HG03045 (cell line): ENCODE measurements around the gene TUBB4B.

ENCODE experiments used
- ATAC-seq: cut with Tn5 transposase; IDR thresholded peaks from one replicate; pipeline ENCODE4 v1.9.1; 2021; ENCODE audit warnings: mild to moderate bottlenecking, moderate library complexity; ENCODE audit not compliant: unreplicated experiment

The TUBB4B gene

DNA sequence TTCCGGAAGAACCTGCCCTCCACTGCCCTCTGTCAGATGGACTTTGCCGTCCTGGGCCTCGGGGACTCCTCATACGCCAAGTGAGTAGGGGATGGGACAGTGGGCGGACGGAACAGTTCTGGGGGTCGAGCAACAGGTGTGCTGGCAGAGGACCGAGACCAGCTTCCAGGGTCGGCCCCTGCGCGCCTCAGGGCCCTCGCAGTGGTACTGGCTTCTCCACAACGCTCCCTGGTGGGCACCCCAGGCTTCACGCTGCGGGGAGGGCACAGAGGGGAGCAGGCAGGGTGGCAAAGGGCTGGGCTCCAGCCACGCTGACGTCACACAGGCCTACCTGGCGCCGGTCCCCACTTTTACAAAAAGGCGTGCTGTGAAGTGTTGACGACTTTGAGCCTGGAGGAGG is 28.6 kb upstream of the TUBB4B start:
- ATAC-seq, result no peak

DNA sequence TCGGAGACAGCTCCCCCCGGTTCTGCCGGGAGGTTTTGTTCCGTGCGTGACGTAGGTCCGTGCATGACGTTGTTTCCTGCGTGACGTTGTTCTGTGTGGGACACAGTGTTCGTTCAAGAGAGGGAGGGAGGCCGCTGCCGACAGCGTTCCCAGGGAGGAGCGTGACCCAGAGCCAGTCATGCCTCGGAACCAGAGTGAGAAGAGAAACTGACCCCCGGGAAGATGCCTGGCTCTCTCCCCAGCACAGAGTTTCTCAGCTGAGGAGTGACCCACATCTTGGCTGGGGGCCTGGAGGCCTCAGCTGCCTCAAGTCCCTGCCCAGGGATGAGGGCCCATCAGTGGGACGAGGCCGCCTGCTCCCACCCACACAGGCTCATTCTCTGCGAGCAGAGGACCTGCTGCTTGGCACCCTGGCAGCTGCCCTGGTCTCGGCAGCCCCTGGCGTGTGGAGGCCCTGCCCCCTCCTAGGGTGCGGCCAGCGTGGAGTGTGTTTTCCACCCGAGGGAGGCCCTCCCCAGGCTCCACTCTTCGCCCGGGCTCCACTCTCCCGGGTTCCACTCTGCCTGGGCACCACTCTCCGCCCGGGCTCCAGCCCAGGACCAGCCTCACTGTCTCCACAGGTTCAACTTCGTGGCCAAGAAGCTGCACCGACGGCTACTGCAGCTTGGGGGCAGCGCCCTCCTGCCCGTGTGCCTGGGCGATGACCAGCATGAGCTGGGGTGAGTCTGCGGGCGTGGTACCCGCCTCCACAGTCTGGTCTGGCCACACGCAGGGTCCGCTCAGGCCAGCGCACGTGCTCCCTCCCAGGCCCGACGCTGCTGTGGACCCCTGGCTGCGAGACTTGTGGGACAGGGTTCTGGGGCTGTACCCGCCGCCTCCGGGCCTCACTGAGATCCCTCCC is 27.7 kb upstream of the TUBB4B start:
- no peak for ATAC-seq

- no peak for ATAC-seq
These were observed 26.5 kb upstream of the TUBB4B start for GRCh38 chr9:137214620-137215019.

DNA sequence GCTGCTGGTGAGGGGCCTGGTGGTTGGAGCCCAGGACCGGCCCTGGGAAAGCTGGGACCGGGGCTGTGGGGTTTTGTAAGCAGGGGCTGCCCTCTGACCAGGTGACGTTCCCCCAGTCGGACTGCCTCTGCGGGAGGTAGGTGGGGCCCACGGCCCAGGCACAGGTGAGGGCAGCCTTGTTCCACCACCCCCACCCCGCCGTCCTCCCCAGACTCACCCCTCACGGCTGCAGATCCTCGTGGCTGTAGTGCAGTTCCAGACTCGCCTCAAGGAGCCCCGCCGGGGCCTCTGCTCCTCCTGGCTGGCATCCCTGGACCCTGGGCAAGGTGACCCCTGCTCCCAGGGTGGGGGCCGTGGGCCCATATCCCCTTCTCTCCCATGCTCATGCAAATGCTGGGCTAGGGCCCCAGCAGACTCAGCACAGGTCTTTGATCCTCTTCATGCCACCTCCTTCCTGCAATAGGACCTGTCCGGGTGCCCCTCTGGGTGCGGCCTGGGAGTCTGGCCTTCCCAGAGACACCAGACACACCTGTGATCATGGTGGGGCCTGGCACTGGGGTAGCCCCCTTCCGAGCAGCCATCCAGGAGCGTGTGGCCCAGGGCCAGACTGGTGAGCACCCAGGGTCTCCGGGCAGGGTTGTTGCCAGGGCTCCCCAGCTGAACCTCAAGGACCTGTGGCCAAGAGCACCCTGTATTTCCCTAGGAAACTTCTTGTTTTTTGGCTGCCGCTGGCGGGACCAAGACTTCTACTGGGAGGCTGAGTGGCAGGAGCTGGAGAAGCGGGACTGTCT is 25.7 kb upstream of the TUBB4B start:
- no peak for ATAC-seq

GRCh38 chr9:137216188-137216965 is 24.7 kb upstream of the TUBB4B start:
- no peak for ATAC-seq

GRCh38 chr9:137217276-137218211 is 23.5 kb upstream of the TUBB4B start:
- ATAC-seq, result no peak

DNA sequence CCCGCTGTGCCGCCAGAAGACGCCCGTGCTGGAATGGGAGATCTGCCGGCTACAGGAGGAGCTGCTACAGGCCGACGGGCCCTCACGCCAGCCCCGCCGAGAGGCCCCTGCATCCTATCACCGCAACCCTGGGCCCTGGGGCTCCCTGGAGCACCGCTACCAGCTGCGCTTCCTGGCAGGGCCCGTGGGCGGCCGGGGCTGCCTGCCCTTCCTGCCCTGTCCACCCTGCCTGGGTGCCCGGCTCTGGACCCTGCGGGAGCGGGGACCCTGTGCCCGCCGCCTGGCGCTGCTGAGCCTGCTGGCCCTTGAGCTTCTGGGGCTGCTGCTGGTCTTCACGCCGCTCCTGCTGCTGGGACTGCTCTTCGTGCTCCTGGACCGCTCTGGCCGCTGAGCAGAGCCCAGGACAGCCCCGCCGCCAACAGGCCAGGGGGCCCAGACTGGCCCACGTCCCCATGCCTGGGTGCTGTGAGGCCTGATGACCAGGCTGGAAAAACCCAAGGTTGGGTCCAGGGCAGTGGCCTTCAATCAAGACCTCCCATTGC is 22.8 kb upstream of the TUBB4B start:
- ATAC-seq, result no peak

- ATAC-seq, result no peak
These were observed 22.3 kb upstream of the TUBB4B start for GRCh38 chr9:137218754-137219271.

DNA sequence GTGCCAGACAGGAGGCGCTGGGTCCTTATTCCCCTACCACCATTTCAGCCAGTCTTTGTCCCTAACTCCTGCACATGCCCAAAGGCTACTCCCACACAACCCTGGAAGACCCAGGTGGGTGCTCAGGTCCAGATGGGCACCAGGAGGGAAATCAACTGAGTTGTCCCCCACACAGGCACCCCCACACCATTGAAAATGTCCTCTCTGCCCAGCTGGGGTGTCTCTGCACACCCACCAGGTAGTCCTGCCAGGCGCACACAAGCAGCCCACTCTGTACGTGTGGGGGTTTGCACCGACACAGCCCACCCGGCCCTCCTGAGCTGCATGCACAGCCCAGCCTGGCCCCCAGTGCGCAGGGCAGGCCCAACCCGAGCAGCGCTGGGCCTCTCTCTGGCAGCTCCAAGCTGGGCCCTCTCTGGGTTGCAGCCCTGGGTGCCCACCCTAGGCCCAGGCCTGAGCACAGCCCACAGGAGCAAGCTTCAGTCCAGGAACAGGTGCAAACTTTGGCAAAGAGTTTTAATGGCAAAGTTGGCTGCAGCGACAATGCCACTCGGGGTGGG is 21.2 kb upstream of the TUBB4B start:
- no peak for ATAC-seq

DNA sequence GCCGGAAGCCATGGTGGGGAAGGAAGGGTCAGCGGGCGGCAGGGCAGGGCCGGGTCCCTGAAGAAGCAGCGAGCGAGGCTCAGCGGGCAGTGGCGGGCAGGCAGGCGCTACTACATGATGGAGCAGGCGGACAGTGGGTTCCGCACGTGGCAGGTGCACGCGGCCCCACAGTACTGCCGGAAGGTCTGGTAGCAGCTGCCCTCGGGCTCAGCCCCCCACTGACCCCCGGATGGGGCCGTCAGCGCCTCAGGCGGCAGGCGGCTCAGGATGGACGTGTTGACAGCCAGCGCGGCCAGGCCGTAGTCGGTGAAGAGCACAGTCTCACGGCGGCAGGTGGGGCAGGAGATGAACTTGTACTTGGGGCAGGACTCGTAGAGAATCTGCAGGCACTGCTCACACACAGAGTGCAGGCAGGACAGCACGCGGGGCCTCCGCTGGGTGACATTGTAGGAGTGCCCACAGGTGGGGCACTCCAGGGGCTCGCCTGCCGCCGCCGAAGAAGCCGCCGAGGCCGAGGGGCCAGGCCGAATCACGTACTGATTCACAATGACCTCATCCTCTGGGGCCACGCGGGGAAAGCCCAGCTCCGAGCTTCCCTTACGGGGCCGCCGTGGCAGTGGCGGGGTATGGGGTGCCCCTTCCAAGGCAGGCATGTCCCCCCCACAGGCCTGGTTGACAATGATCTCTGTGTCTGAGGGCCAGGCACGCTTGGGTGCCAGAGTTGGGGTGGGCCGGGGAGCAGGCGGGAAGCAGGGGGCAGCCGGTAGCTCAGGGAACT is 20.6 kb upstream of the TUBB4B start:
- ATAC-seq, result no peak

DNA sequence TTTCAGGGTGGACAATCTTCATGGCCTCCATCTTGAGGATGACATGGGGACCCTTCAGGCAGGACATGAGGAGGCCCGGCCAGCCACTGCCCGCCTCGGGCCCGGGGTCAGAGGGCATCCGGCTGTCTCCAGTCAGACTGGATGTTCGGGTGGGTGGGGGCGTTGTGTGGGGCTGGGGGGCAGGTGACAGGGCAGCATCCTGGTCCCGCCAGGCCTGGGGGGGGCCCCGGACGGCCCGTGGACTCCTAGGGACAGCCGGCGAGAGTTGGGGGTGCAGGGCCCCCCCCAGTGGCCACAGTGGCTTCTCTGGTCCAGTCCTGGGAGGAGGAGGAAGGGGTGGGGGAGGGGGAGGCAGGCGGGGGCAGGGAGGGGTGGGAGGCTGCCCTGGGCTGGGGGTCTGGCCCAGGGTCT is 20.0 kb upstream of the TUBB4B start:
- ATAC-seq, result no peak

GRCh38 chr9:137221506-137222111 is 19.5 kb upstream of the TUBB4B start:
- ATAC-seq, result no peak

- ATAC-seq, result no peak
These were observed 18.7 kb upstream of the TUBB4B start, which contains the start of gene RNF208 for GRCh38 chr9:137222190-137223077. Gene RNF208, minus strand, starts transcription at chr9:137222240. Its CDS starts 1,028 bp downstream, at chr9:137221212.

GRCh38 chr9:137223078-137223970 is 17.8 kb upstream of the TUBB4B start:
- ATAC-seq, result peak; percentile 73

DNA sequence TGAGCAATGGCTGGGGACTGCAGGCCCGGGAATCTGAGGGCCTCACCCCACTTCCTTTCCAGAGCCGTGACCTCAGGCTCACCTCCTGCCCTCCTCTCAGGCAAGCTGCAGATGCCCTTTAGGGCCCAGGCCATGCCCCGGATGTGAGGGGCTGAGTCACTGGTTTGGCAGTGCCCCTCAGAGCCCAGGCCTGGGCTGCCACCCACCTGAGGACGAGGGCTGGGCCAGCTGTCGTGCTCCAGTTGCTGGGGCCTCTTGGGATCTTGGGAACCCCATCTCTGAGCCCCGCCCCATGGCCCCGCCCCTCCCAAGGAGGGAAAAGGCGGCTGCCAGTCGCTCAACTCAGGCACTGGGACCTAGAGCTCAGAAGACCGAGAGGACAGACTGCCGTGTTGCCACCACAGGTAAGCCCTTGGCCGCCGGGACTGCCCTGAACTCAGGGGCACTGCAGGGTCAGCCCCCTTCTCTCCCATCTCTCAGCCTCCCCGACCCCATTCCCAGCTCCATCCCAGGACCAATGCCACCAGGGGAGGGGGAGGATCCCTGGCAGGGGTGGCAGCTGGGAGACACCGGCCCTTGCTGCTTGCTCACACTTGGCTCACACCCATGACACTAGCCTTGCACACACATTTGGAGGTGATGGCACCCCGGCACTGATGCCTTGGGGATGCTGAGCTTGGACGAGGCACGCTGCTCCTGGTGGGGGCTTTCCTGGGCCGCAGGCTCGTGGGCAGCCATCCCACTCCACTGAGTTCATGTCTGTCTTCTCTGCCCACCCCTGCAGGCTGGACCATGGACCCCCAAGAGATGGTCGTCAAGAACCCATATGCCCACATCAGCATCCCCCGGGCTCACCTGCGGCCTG is 16.0 kb upstream of the TUBB4B start, which contains the start of gene CYSRT1:
TSS of gene CYSRT1 (plus strand) at position 345 of the 865 bp plus-strand sequence. CDS start at position 793, 448 bp downstream.
- no peak for ATAC-seq
